Thyroid gland (tissue), 4 donors: ENCODE results near the gene PTPRE.

Experiments used
- POLR2A ChIP-seq, 2 donors: fragments of 450-650 bp; IDR thresholded peaks; one replicate each; pipeline ENCODE4 v1.6.1; 2017; ENCODE audit warnings: antibody characterized with exemption in 2 of 2, mild to moderate bottlenecking in 2 of 2, moderate library complexity in 1 of 2
- TF ChIP-seq, protein P1 (sequence below), 6 experiments: fragments of 200-600 bp in 3 of 6; fragments of 450-650 bp in 3 of 6; sonication (generic) in 3 of 6; IDR thresholded peaks; one replicate each; pipeline ENCODE4 v1.5.1; 2016 to 2019; ENCODE audit warnings: antibody characterized with exemption in 6 of 6, mild to moderate bottlenecking in 2 of 6, inconsistent platforms in 1 of 6, moderate library complexity in 1 of 6

DNA sequence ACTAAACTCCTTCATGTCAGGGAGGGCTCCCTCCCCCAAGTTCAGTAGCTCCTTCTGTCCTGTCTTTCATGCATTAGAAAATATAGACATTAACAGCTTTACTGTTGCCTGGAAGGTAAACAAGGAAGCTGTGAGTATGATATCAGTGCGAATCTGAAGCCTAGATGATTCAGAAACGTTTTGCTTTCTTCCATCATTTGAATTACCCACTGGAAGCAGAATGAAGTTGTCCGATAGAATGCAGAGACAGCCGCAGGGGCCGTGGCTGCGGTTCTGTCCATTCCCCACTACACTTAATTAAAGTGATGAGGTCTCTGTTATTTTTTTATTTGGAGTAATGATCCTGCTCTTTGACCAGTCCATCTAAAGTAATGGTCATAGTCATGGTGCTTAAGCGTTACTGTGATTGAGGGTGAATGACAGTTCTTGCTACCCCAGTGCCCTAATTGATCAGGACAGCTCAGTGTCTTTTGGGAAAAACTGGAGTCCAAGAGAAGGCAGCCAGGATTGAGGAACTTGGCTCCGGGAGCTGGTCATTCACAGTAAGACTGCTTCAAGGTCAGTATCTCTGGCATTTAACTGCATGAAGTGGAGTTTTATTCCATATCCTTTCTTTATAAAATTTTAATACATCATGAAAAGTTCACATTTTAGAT, 69.9 kb downstream of the PTPRE start:
- TF ChIP-seq, protein P1, sequence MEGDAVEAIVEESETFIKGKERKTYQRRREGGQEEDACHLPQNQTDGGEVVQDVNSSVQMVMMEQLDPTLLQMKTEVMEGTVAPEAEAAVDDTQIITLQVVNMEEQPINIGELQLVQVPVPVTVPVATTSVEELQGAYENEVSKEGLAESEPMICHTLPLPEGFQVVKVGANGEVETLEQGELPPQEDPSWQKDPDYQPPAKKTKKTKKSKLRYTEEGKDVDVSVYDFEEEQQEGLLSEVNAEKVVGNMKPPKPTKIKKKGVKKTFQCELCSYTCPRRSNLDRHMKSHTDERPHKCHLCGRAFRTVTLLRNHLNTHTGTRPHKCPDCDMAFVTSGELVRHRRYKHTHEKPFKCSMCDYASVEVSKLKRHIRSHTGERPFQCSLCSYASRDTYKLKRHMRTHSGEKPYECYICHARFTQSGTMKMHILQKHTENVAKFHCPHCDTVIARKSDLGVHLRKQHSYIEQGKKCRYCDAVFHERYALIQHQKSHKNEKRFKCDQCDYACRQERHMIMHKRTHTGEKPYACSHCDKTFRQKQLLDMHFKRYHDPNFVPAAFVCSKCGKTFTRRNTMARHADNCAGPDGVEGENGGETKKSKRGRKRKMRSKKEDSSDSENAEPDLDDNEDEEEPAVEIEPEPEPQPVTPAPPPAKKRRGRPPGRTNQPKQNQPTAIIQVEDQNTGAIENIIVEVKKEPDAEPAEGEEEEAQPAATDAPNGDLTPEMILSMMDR (IDR thresholded peaks at IDR 0.05), result no peak
- TF ChIP-seq POLR2A (IDR thresholded peaks at IDR 0.05), result no peak
